ENCODE measurements around the gene TPRG1.

Gene TPRG1

DNA sequence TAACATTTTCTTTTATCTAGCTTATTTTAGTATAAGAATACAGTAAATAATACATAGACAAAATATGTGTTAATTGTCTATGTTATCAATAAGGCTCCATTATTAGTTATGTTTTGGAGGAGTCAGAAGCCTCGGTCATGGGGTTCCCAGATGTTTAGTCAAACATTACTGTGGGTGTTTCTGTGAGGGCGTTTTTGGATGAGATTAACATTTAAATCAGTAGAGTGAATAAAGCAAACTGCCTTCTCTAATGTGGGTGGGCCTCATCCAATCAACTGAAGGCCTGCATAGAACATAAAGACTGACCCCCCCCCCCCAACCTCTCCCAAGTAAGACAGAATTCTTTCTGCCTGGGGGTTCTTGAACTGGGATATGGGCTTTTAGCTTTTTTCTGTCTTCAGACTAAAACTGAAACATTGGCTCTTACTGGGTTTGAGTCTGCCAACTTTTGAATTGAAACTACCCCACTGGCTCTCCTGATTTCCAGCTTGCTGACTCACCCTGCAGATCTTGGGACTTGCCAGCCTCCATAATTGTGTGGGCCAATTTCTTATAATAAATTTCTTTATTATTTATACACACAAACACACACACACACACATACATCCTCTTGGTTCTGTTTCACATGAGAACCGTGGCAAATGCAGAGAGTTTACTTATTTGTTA is 192.0 kb downstream of the TPRG1 start:
- no peak for DNase-seq

DNA sequence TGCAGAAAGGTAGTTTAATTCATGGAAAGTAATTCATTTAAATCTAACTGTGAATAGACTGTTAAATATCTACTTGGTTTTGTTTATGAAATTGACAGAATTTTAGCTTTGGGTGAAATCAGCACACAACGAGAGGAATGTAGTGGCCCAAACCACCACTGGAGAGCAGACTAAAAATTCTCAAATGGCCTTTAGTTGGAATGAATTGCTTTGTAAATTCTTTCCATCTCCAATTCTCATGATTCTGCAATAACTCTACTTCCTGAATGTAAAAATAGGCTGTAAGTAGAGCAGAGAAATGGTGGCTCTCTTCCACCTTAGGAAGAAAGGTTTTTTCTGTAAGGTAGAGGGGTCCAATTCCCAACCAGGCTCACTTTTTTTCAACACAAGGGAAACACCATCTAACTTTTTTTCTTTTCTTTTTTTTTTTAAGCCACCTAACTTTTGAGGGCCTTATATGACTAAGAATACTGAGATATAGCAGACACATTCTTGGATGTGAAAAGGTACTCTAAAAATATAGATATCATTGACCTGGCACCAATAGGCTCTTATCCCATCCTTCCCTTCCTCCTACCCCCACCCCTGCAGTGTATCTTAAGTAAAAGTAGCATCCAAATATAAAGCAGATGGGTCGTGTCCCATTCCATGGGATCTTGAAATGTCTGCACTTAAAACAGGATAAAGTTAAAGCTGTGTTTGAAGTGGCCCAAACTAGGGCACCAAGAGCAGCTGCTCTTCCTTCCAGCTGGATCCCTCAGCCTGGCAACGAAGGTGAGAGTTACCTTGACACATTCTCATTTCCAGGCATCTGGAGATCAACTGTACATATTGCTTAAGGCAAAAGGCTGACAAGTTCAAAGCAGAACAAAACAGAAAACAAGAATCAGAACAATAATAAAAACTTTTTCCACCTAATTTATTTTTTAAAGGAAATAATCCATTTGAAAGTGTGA is 194.1 kb downstream of the TPRG1 start:
- DNase-seq: no peak

DNA sequence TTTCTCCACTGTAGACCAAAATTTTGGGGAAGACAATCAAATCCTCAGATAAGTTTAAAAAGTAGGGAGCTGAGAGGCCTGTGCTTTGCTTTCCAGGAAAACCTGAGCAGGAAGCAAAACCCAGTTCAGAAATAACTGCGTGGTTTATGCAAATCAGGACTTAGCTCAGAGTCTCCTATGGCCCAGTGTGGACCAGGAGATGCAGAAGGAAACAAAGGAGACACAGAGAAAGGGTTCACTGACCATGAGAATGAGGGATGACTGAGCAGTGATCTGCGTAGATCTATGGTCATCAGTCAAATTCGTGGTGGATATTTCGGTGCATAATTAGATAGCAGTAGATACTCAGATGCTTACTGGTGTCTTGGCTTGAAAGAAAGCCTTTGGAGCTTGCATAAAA is 196.6 kb downstream of the TPRG1 start:
- DNase-seq: no peak

DNA sequence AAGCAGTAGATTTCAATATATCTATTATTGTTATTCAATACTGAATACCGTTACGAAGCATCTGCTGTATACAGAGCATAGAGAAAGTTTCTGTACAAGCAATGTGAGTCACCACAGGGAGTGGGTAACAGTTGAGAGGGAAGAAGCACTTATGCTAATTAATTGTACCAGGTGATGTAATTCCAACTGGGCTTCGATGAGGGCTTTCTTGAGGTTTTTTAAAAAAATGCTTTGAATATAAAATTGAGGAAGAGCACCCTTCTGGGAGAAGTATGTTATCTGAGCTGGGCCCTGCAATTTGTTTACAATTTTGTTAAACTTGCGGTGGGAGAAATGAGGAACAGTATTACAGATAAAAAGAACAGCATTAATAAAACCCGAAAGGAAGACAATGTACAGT is 197.9 kb downstream of the TPRG1 start:
- DNase-seq: no peak

DNA sequence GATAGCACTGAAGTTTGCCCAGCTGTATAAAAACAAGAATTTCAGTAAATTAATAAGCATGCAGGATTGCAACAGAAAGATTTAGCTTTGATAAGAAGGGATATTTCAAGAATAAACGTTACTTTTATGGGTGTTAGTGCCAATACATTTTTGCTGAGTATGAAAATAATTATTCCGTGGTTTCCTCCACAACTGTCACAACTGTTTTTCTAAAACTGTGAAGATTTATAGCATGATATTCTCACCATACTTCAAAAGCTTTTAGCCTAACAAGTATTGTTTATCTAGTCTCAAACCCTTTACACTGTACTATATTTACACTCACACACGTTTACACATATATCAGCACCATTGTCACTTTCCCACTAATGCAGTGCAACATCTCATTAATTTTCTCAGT is 200.5 kb downstream of the TPRG1 start:
- DNase-seq: no peak
